ENCODE results near the gene ICA1L. TPM values are rescaled to one million over a fixed set of nuclear protein-coding genes. Genes with fewer than 3 reads are reported as not detected.

Gene ICA1L
- total and polyA plus RNA-seq, 2 of the 13 experiments (the other 11 are each of a cell fraction or from before 2014, with no cell fraction given) = 1.5 to 2.4 TPM

GRCh38 chr2:202757339-202757738, 114.2 kb downstream of the ICA1L start:
- DNase-seq (ENCODE audit: low spot score) (no peak), FAIRE-seq (no peak), ATAC-seq (no peak)
- H3K27me3 ChIP-seq (ENCODE audit: control insufficient read depth in 1 of 2, insufficient read depth in 2 of 2, low read length in 2 of 2) = no peaks in the 10 kb centered on the region
- no TSS peak for BruUV-seq (replicated peaks)
- intact Hi-C loops (cut with micrococcal nuclease; ENCODE audit: unreplicated experiment) = no loop called here
- H4K20me1 ChIP-seq (ENCODE audit: insufficient read depth, low read length) = no peaks in the 10 kb centered on the region
- H3K36me3 ChIP-seq (replicated peaks in 1 of 2; ENCODE audit: control insufficient read depth in 1 of 2, insufficient read depth in 2 of 2, low read length in 2 of 2) = peaks cover 15 to 62% of the 10 kb centered on the region in 2 experiments
- H3K4me2 ChIP-seq (ENCODE audit: low read depth, low read length) = no peak overlapping the region
- no peak overlapping the region for H3K27ac ChIP-seq (ENCODE audit: extremely low read length, insufficient read depth, low read length)
- TF ChIP-seq RXRA (CRISPR knock-in tag; IDR thresholded peaks at IDR 0.05) (no peak), ZBTB34 (CRISPR knock-in tag; IDR thresholded peaks at IDR 0.05) (no peak), HOXA7 (CRISPR knock-in tag; IDR thresholded peaks at IDR 0.05) (no peak), ZFP1 (CRISPR knock-in tag; IDR thresholded peaks at IDR 0.05) (no peak), MXD4 (CRISPR knock-in tag; IDR thresholded peaks at IDR 0.05) (no peak), ZBTB49 (CRISPR knock-in tag; IDR thresholded peaks at IDR 0.05; ENCODE audit: borderline replicate concordance) (no peak), NFKB2 (CRISPR knock-in tag; IDR thresholded peaks at IDR 0.05; ENCODE audit: borderline replicate concordance) (no peak), TEAD3 (CRISPR knock-in tag; optimal IDR thresholded peaks at IDR 0.05; ENCODE audit: borderline replicate concordance) (no peak), ARID4A (CRISPR knock-in tag; IDR thresholded peaks at IDR 0.05; ENCODE audit: borderline replicate concordance) (no peak), PPARG (CRISPR knock-in tag; conservative IDR thresholded peaks at IDR 0.05) (no peak), CBX2 (IDR thresholded peaks at IDR 0.05; ENCODE audit: low read depth, low read length) (no peak), CBX2 (CRISPR knock-in tag; IDR thresholded peaks at IDR 0.05; ENCODE audit: low read depth) (no peak), JUND (CRISPR knock-in tag; IDR thresholded peaks at IDR 0.05) (no peak)
- H3K4me1 ChIP-seq (ENCODE audit: insufficient read depth, low read length) = no peaks in the 10 kb centered on the region
- H3K4me3 ChIP-seq (replicated peaks in 1 of 3; ENCODE audit: insufficient read depth in 1 of 3, low read depth in 2 of 3, low read length in 3 of 3) = no peak overlapping the region
- H3K79me2 ChIP-seq (ENCODE audit: insufficient read depth, low read length) = no peaks in the 10 kb centered on the region
- H2AFZ ChIP-seq (ENCODE audit: low read length) = no peak overlapping the region
- 95% methylated on average over 5 of the region's 5 CpGs for WGBS (ENCODE audit: low lambda C conversion rate)
- ChIA-PET CTCF (ENCODE audit: low intra/inter-chr PET ratio, low total read pairs) (no interaction called here), POLR2A (no interaction called here)
- H3K9me3 ChIP-seq (ENCODE audit: low read length) = no peaks in the 10 kb centered on the region
- in situ Hi-C loops (cut with HindIII; ENCODE audit: extremely low pct_ligation_motif_present, low pct_unique_long_range_greater_than_20kb) = no loop called here
- no peak overlapping the region for H3K9ac ChIP-seq (ENCODE audit: insufficient read depth, low read depth, low read length)

Data from HepG2 (cell line).